ENCODE measurements around the gene TMEM163.

- TF ChIP-seq CTCF (IDR thresholded peaks at IDR 0.05) = no peak
- no peak for TF ChIP-seq POLR2A (IDR thresholded peaks at IDR 0.05)
- no peak for TF ChIP-seq POLR2AphosphoS5 (IDR thresholded peaks at IDR 0.05)
Observed at GRCh38 chr2:134690629-134691215, 28.1 kb downstream of the TMEM163 start.
